Measurements from ENCODE around the gene TRIM42.

DNA sequence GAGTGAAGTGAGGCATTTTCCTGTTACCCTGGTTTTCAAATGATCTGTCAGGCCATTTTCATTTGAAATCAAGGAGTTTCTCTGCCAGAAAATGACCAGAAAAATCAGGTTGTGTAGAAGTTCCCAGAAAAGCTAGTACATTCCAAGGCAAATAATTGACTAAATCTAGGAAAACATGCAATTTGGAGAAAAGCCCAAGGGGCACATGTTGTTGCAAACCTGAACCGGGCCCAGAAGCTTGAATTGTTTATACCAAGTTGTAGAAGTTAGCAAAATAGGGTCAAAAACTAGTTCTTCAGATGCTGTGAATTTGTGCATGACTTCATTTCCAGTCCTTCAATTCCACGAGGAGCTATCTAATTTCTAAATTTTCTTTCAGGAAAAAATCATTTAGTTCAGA, 31.0 kb downstream of the TRIM42 start:
- TF ChIP-seq, protein P1, sequence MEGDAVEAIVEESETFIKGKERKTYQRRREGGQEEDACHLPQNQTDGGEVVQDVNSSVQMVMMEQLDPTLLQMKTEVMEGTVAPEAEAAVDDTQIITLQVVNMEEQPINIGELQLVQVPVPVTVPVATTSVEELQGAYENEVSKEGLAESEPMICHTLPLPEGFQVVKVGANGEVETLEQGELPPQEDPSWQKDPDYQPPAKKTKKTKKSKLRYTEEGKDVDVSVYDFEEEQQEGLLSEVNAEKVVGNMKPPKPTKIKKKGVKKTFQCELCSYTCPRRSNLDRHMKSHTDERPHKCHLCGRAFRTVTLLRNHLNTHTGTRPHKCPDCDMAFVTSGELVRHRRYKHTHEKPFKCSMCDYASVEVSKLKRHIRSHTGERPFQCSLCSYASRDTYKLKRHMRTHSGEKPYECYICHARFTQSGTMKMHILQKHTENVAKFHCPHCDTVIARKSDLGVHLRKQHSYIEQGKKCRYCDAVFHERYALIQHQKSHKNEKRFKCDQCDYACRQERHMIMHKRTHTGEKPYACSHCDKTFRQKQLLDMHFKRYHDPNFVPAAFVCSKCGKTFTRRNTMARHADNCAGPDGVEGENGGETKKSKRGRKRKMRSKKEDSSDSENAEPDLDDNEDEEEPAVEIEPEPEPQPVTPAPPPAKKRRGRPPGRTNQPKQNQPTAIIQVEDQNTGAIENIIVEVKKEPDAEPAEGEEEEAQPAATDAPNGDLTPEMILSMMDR (IDR thresholded peaks at IDR 0.05) = no peak
- no peak for TF ChIP-seq POLR2A (IDR thresholded peaks at IDR 0.05)

Data from breast epithelium (tissue), 3 donors.